Upper lobe of right lung (tissue), 1 donor: ENCODE results near the gene RAB31. TPM values are rescaled to one million over a fixed set of nuclear protein-coding genes. Genes with fewer than 3 reads are reported as not detected.

Source experiments
- ATAC-seq: fragments of 200-7000 bp; cut with Tn5 transposase; one replicate; pipeline ENCODE4 v1.9.1; 2020; ENCODE audit warnings: mild to moderate bottlenecking, moderate library complexity
- DNase-seq: peaks from one replicate; pipeline ENCODE4 v3.0.0-alpha.2; 2020
- H3K27ac ChIP-seq: fragments of 200-600 bp; one replicate; pipeline ENCODE4 v1.8.0; 2022
- H3K27me3 ChIP-seq: fragments of 200-600 bp; one replicate; pipeline ENCODE4 v1.8.0; 2022; ENCODE audit warnings: mild to moderate bottlenecking
- H3K36me3 ChIP-seq: fragments of 200-600 bp; one replicate; pipeline ENCODE4 v1.8.0; 2022
- H3K4me1 ChIP-seq: fragments of 200-600 bp; one replicate; pipeline ENCODE4 v1.8.0; 2022
- H3K4me3 ChIP-seq: fragments of 200-600 bp; one replicate; pipeline ENCODE4 v1.8.0; 2022; ENCODE audit warnings: mild to moderate bottlenecking
- H3K9me3 ChIP-seq: fragments of 200-600 bp; one replicate; pipeline ENCODE4 v1.8.0; 2022
- CTCF ChIP-seq: fragments of 200-600 bp; IDR thresholded peaks from one replicate; pipeline ENCODE4 v1.8.0; 2022; ENCODE audit warnings: antibody characterized with exemption
- intact Hi-C: fragments of 100-400 bp; cut with DNase I; formaldehyde crosslinking; loops from one replicate; pipeline ENCODE4 v1.11.0; 2022
- total RNA-seq: library from RNA; stranded (reverse); fragmentation: NEBNext Ultra II Directional; extraction: Animal tissue kit (Norgen Biotek cat#: 25700); gene quantifications from one replicate; pipeline ENCODE4 v1.2.1, GENCODE V29; 2021
- donor health status: DM: no; HTN: yes; CAD: no; lungs with severe emphysema.

Gene RAB31
- total RNA-seq, 1 donor from 2014 or later: 137 TPM

DNA sequence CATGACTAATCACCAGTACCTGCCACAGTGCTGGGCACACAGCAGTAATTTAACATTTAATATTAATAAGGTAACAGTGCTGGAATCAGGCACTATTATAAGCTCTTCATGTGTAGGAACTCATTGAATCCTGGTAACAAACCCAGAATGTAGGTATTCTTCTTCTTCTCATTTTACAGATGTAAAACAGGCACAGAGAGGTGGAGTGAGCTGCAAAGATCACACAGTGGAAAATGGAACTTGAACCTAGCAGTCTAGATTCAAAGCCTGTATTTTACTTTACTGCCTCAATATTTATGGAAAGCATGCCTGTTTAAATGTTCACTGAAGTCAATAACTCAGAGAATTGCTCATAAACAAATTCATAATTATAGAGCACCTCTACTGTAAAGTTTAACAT lies 202.0 kb downstream of the RAB31 start:
- DNase-seq: no peak
- TF ChIP-seq CTCF: no peak
- H3K27me3 ChIP-seq: no peaks in the 10 kb centered on the region
- H3K4me1 ChIP-seq: peaks cover 5% of the 10 kb centered on the region
- intact Hi-C loops: no loop called here
- H3K9me3 ChIP-seq: no peaks in the 10 kb centered on the region
- no peak for ATAC-seq
- H3K36me3 ChIP-seq: no peaks in the 10 kb centered on the region
- no peak overlapping the region for H3K27ac ChIP-seq
- H3K4me3 ChIP-seq: no peak overlapping the region

- DNase-seq: no peak
- intact Hi-C loops: no loop called here
Observed at GRCh38 chr18:9910661-9911060, 202.6 kb downstream of the RAB31 start.

GRCh38 chr18:9911226-9911625 lies 203.1 kb downstream of the RAB31 start:
- TF ChIP-seq CTCF: no peak
- no peak for ATAC-seq
- no peak for DNase-seq
- H3K4me1 ChIP-seq: peaks cover 5% of the 10 kb centered on the region
- no peaks in the 10 kb centered on the region for H3K9me3 ChIP-seq
- no peak overlapping the region for H3K4me3 ChIP-seq
- no peaks in the 10 kb centered on the region for H3K36me3 ChIP-seq
- H3K27ac ChIP-seq: no peak overlapping the region
- H3K27me3 ChIP-seq: no peaks in the 10 kb centered on the region
- intact Hi-C loops: no loop called here

More at GRCh38 chr18:9910661-9911060, 202.6 kb downstream of the RAB31 start:
- Histone ChIP-seq H3K4me3 (no peak overlapping the region), H3K9me3 (no peaks in the 10 kb centered on the region), H3K36me3 (no peaks in the 10 kb centered on the region), H3K27ac (no peak overlapping the region), H3K27me3 (no peaks in the 10 kb centered on the region), H3K4me1 (peaks cover 5% of the 10 kb centered on the region)
- no peak for ATAC-seq
- no peak for TF ChIP-seq CTCF

Other genes starting within 250 kb of the RAB31 start
- 53.3 TPM for gene RALBP1, start 232.8 kb upstream of the RAB31 start, total RNA-seq
- gene PPP4R1, start 93.7 kb upstream of the RAB31 start, total RNA-seq: 141 TPM
- 0.55 TPM for gene TXNDC2, start 177.7 kb downstream of the RAB31 start, total RNA-seq
- 225 TPM for gene VAPA, start 205.7 kb downstream of the RAB31 start, total RNA-seq